ACC112 (cell line): ENCODE results near the gene FUOM.

Experiments
- H2AFZ ChIP-seq: fragments of 200-600 bp; sonication (generic); one replicate; pipeline ENCODE4 v1.6.0; 2017; ENCODE audit warnings: antibody characterized with exemption, low read length; ENCODE audit not compliant: unreplicated experiment
- H3K27ac ChIP-seq: fragments of 200-600 bp; sonication (generic); 2 replicates; pipeline ENCODE4 v1.5.1; 2014; ENCODE audit warnings: low read depth, mild to moderate bottlenecking, antibody characterized with exemption, low read length, moderate library complexity
- H3K27me3 ChIP-seq: fragments of 200-600 bp; sonication (generic); 2 replicates; pipeline ENCODE4 v1.6.1; 2014; ENCODE audit warnings: mild to moderate bottlenecking, antibody characterized with exemption, low read length, moderate library complexity, mixed read lengths; ENCODE audit not compliant: insufficient read depth
- H3K36me3 ChIP-seq: fragments of 200-600 bp; sonication (generic); 2 replicates; pipeline ENCODE4 v1.6.1; 2016; ENCODE audit warnings: mild to moderate bottlenecking, antibody characterized with exemption, low read length, moderate library complexity, mixed read lengths; ENCODE audit not compliant: insufficient read depth
- H3K4me1 ChIP-seq: fragments of 200-600 bp; sonication (generic); one replicate; pipeline ENCODE4 v1.6.1; 2016; ENCODE audit warnings: low read length, mixed read lengths; ENCODE audit not compliant: insufficient read depth, unreplicated experiment, control insufficient read depth
- H3K4me3 ChIP-seq: fragments of 200-600 bp; sonication (generic); 2 replicates; pipeline ENCODE4 v1.5.1; 2014; ENCODE audit warnings: mild to moderate bottlenecking, low read depth, low read length
- H3K79me2 ChIP-seq: fragments of 200-600 bp; sonication (generic); one replicate; pipeline ENCODE4 v1.6.0; 2016; ENCODE audit warnings: low read length; ENCODE audit not compliant: control insufficient read depth, unreplicated experiment, insufficient read depth

The FUOM gene

DNA sequence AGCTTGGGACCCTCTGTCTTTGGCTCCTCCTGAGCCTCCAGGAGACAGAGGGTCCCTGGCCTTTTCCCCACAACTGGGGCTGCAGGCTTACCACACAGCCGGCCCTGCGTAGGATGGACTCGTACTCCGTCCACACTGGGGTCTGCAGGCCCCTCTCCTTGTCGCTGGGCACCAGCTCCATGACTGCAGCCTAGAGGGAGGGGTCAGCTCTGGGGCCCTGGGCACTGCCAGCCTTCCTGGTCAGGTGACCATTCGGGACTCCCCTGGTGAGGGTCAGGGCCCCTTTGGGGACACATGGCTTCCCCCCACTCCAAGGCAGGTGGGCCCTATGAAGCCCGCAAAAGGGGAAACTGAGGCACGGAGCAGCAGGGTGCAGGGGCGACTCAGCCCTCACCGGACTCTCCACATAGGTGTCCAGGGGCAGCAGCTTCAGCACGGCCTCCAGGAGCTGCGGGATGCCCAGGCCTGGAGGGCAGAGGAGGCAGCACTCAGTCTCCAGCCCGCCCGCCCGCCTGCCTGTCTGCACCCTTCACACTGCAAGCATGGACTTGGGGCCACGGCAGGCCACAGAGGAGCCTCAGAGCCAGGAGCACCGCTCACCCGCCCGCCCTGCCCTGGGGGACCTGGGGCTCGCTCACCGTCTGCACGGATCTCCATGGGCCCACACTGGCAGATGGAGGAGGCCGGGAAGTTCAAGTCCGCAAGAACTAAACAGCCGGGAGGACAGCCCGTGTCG is 1.1 kb downstream of the FUOM start:
- Histone ChIP-seq H3K36me3 (no peaks in the 10 kb centered on the region), H3K4me3 (peak overlapping the region; percentile 85), H3K27me3 (no peaks in the 10 kb centered on the region), H3K79me2 (peaks cover 7% of the 10 kb centered on the region), H3K4me1 (peaks cover 7% of the 10 kb centered on the region), H3K27ac (no peak overlapping the region), H2AFZ (peak overlapping the region; percentile 88)

DNA sequence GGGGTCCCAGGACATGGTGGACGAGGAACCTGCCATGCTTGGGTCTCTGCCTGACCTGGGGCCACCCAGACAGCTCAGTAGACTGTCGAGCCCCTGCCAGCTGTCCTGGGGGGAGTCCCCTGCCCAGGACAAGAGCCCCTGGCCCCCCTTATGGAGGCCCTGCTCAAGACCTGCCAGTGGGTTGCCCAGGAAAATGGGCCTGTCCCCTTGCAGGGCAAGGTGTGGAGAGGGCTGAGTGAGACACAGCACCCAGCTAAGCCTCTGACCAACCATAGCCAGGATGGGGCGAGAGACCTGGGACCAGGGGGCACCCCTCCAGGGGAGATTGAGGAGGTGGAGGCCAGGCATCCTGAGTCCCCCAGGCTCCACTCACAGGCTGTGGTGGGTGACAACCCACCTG is 1.8 kb downstream of the FUOM start:
- H2AFZ ChIP-seq = no peak overlapping the region
- peaks cover 7% of the 10 kb centered on the region for H3K4me1 ChIP-seq
- no peak overlapping the region for H3K27ac ChIP-seq
- no peaks in the 10 kb centered on the region for H3K36me3 ChIP-seq
- H3K27me3 ChIP-seq = no peaks in the 10 kb centered on the region
- peak overlapping the region; percentile 85 for H3K4me3 ChIP-seq
- peaks cover 7% of the 10 kb centered on the region for H3K79me2 ChIP-seq

- peaks cover 7% of the 10 kb centered on the region for H3K79me2 ChIP-seq
- no peak overlapping the region for H2AFZ ChIP-seq
Observed at GRCh38 chr10:133355266-133355665, 2.6 kb downstream of the FUOM start.

GRCh38 chr10:133354672-133355240 is 3.1 kb downstream of the FUOM start:
- no peak overlapping the region for H3K4me3 ChIP-seq
- no peaks in the 10 kb centered on the region for H3K27me3 ChIP-seq
- no peak overlapping the region for H2AFZ ChIP-seq
- no peak overlapping the region for H3K27ac ChIP-seq
- no peaks in the 10 kb centered on the region for H3K36me3 ChIP-seq
- peaks cover 7% of the 10 kb centered on the region for H3K4me1 ChIP-seq
- H3K79me2 ChIP-seq = peaks cover 7% of the 10 kb centered on the region

More at GRCh38 chr10:133355266-133355665, 2.6 kb downstream of the FUOM start:
- Histone ChIP-seq H3K4me1 (peaks cover 7% of the 10 kb centered on the region), H3K27me3 (no peaks in the 10 kb centered on the region), H3K27ac (no peak overlapping the region), H3K4me3 (no peak overlapping the region), H3K36me3 (no peaks in the 10 kb centered on the region)

DNA sequence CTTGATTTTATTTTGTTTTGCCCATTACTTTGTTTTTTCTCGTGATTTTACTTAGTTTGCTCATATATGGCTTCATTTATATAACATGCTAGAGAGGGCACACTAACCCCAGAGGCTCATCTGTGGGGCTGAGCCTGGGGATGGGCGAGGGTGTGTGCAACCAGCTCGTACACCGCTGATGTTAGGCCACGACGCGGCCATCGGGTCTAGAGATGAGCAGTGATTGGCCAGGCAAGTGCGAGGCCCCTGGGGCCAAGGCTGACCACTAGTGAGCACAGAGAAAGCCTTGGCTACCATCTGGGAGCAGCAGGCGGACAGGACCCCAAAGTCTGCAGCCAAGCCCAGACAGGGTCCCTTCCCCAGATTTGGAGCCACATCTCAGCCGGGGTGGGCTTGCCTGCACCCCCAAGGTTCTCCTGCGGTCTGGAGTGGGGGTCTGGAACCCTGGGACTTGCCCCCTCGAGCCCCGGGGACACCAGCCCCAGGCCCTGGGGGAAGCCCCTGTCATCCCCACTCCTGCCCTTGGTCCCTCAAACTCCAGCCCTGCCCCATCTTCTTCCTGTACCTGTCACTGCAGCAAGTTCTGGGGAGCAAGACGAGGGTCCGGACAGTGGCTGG is 3.7 kb downstream of the FUOM start:
- H3K27me3 ChIP-seq = no peaks in the 10 kb centered on the region
- peaks cover 7% of the 10 kb centered on the region for H3K4me1 ChIP-seq
- no peak overlapping the region for H2AFZ ChIP-seq
- H3K27ac ChIP-seq = no peak overlapping the region
- peaks cover 7% of the 10 kb centered on the region for H3K79me2 ChIP-seq
- H3K4me3 ChIP-seq = no peak overlapping the region
- H3K36me3 ChIP-seq = no peaks in the 10 kb centered on the region

DNA sequence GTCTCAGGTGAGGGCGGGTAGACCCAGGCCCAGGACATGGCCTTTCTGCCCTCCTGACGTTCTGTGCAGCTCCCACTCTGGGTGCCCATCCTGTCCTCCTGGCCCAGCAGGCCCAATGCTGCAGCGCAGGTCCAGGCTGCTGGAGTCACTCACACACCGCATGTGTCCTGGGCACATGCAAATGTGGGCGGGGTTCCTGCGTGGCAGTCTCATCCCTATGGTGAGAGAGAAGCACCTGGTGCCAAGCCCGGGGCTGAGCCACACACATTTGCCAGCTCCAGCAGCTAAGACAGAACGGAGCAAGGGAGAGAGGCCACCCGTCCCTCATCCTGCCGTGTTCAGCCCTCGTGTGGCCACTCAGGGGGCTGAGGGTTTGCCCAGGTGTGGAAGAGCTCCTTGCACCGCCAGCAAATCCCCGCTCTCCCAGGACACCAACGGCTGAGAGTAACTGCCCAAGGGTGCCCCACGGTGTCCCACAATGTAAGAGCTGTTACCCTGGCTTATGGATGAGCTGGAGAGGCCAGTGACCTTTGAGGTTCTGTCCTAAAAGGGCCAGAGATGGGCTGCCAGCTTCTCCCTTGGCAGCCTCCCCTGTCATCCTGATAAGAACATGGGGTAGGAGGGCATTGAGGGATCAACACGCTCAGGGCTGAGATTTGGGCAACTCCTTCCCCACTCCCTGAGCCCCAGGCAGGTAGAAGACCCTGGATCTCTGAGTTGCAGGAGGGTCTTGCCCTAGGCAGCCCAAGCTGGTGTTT is 4.4 kb downstream of the FUOM start:
- Histone ChIP-seq H3K4me1 (peaks cover 8% of the 10 kb centered on the region), H3K36me3 (no peaks in the 10 kb centered on the region), H3K79me2 (peaks cover 7% of the 10 kb centered on the region), H3K27ac (no peak overlapping the region), H3K4me3 (no peak overlapping the region), H3K27me3 (no peaks in the 10 kb centered on the region), H2AFZ (no peak overlapping the region)

DNA sequence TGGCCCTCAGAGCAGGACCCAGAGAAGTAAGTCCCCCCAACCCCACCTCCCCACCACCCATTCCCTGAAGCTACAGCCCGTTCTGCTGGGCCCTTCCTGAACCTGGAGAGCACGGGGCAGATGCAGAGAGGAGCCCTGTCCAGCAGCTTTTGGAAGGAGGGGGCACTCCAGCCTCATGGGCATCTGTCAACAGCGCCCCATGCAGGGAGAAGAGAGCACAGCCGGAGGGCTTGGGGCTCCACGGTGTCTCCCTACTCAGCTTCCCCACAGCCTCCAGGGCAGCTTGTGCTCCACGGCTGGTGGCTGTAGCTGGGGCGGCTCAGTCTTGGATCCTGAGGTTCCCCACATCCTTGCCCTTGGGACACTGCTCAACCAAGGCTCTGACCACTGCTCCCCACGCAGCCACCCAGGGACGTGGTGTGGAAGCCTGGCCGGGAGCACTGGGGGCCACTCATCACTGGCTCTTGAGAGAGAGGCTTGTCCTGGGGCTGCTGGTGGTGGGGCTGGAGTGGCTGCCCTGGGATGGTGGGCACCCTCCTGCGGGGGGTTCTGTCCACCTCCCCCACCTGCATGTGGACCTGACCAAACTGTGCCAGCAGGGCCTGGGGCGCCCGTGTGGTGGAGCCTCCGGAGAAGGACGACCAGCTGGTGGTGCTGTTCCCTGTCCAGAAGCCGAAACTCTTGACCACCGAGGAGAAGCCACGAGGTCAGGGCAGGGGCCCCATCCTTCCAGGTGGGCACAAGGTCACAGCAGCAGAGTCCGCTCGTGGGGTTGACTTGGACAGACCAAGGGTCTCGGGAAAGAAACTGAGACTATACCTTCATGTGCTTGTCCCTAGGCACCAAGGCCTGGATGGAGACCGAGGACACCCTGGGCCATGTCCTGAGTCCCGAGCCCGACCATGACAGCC is 6.2 kb downstream of the FUOM start:
- peaks cover 6% of the 10 kb centered on the region for H3K79me2 ChIP-seq
- H3K27me3 ChIP-seq = no peaks in the 10 kb centered on the region
- H3K4me1 ChIP-seq = peaks cover 8% of the 10 kb centered on the region
- H3K27ac ChIP-seq = no peak overlapping the region
- H3K36me3 ChIP-seq = no peaks in the 10 kb centered on the region
- no peak overlapping the region for H2AFZ ChIP-seq
- no peak overlapping the region for H3K4me3 ChIP-seq

GRCh38 chr10:133350950-133351329 is 6.9 kb downstream of the FUOM start:
- Histone ChIP-seq H3K27ac (no peak overlapping the region), H3K79me2 (no peaks in the 10 kb centered on the region), H3K27me3 (no peaks in the 10 kb centered on the region), H3K4me3 (no peak overlapping the region), H3K36me3 (no peaks in the 10 kb centered on the region), H2AFZ (no peak overlapping the region), H3K4me1 (peaks cover 3% of the 10 kb centered on the region)

DNA sequence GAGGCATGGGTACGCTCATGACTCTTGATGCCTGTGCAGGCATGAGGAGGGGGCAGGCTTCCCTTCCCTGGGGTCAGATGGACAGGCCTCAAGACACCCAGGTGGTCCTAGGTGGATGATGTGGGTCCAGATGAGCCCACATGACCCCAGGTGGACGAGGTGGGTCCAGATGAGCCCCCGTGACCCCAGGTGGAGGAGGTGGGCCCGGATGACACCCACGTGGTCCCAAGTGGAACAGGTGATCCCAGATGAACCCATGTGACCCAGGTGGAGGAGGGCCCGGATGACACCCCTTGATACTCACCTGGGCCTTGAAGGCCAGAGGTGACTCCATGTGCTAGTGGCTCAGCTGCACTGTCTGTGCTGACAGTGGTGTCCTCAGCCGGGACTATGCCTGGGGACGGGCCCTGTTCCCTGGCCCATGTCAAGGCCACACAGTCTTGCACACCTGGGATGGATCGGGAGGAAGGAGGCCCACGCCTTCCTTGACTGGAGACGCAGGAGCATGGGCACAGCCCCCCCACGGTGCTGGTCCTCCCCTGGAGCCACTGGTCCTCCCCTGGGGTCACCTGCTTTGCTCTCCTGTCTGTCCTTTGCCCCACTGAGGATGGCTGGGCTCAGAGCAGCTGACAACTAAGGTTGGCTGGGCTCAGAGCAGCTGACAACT is 7.4 kb downstream of the FUOM start:
- no peak overlapping the region for H3K4me3 ChIP-seq
- H2AFZ ChIP-seq = no peak overlapping the region
- no peaks in the 10 kb centered on the region for H3K79me2 ChIP-seq
- H3K27ac ChIP-seq = no peak overlapping the region
- H3K27me3 ChIP-seq = no peaks in the 10 kb centered on the region; the same call in 1 of the 2 replicates
- H3K4me1 ChIP-seq = peaks cover 3% of the 10 kb centered on the region
- H3K36me3 ChIP-seq = no peaks in the 10 kb centered on the region
